ENCODE data around the gene JMJD1C.
"Not testable (repeated sequence)": the region's sequence is repeated elsewhere in the genome, so short reads cannot be mapped to it uniquely, and the experiment has no call there.

JMJD1C gene

DNA sequence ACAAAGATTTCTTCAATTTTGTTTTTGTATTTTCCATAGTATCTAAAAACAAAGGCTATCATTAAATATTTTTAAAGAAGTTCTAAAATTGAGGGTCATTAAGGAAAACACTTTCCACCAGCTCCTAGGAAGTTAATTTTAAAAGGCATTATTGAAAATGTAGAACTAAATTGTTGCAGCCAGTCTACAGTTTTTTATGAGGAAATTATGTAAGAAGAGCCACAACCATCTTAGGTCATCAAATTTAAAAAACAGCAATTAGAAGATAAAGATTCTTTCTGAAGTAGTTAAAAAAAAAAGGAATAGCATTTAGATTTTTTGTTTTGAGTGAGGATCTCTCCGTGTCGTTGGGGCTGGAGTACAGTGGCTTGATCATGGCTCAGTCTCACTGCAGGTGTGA lies 171.0 kb downstream of the JMJD1C start:
- no peak for DNase-seq (ENCODE audit: low read depth, low spot score)

DNA sequence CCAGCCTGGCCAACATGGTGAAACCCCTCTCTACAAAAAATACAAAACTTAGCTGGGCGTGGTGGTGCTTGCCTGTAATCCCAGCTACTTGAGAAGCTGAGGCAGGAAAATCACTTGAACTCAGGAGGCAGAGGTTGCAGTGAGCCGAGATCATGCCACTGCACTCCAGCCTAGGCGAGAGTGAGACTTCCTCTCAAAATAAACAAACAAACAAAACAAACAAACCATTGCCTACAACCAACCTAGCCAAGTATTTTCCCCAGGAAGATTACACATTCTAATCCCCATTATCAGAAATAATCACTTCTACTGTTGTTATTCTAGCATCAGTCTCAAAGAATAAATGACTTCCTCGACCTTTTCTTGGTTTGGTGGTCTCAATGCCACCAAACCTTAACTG lies 172.9 kb downstream of the JMJD1C start:
- DNase-seq (ENCODE audit: low read depth, low spot score): not testable (repeated sequence)

DNA sequence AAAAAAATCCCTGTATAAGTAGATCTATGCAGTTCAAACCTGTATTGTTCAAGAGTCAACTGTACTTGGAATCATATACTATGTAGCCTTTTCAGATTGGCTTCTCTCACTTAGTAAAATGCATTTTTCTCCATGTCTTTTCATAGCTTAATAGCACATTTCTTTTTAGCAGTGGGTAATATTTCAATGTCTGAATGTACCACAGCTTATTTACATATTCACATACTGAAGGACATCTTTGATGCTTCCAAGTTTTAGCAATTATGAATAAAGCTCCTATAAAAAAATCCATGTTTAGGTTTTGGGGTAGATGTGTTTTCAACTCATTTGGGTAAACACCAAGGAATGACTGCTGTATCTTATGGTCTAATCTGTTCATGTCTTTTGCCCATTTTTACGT lies 177.6 kb downstream of the JMJD1C start:
- DNase-seq (ENCODE audit: low read depth, low spot score): no peak

DNA sequence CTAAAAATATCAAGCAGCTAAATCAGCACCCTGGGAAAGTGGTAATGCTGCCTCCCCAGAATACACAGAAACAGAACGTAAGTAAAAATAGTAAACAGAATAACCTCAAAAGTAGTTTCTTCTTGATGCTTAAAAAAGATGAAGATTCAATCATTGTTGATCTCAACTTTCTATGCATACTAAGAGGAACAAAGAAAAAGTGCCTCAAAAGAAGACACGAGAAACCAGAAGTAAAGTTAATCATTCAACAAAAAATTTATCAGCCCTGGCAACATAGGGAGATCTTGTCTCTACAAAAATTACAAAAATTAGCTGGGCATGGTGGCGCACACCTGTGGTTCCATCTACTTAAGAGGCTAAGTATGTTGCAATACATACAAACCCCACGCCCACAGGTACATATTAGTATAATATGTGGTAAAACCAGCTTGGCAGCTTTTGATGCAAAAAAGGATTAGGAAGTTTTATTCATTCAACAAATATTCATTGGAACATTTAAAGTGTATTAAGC lies 179.0 kb downstream of the JMJD1C start:
- DNase-seq (ENCODE audit: low read depth, low spot score): no peak

DNA sequence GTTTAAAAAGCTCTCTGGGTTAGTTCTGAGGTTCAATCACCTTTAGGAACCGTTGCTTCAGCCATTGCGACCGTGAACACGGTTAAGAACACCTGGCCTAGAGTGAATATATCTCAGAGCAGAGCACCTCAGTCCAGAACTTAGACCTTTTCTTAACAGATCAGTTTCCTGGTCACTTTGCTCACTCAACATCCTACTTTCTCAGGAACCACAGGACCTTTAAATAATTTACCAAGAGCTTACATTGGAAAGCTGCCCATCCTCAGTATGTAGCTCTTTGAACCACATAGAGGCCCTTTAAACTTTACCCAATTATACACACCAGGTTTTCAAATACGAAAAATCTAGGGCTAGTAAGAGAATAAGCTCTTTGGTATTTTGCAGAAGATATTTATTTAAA lies 179.4 kb downstream of the JMJD1C start:
- peak; percentile 51 for DNase-seq (ENCODE audit: low read depth, low spot score)

DNA sequence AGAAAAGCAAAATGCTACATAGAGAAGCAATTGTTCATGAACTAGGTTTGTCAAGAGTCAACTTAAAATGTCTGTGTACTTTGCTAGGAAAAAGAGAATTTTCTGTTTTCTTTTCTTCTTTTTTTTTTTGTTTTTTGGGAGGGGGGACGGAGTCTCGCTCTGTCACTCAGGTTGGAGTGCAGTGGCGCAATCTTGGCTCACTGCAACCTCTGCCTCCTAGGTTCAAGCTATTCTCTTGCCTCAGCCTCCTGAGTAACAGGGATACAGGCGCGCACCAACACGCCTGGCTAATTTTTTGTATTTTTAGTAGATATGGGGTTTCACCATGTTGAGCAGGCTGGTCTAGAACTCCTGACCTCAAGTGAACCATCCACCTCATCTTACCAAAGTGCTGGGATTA lies 181.9 kb downstream of the JMJD1C start:
- not testable (repeated sequence) for DNase-seq (ENCODE audit: low read depth, low spot score)

DNA sequence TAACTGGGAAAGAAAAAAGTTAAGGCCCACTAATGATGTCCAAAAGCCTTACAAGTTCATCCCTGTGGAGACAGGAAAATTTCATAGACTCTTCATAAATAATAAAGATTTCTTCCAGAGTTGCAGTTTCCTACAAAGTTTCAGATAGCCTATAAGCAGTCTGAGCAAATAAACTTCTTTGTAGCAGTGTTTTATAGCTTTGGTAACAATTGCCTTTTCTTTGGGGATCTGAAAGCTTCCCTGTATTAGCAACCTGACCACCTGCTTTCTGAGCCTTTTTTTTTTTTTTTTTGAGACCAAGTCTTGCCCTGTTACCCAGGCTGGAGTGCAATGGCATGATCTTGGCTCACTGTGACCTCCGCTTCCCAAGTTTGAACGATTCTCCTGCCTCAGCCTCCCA lies 182.7 kb downstream of the JMJD1C start:
- DNase-seq (ENCODE audit: low read depth, low spot score): no peak

DNA sequence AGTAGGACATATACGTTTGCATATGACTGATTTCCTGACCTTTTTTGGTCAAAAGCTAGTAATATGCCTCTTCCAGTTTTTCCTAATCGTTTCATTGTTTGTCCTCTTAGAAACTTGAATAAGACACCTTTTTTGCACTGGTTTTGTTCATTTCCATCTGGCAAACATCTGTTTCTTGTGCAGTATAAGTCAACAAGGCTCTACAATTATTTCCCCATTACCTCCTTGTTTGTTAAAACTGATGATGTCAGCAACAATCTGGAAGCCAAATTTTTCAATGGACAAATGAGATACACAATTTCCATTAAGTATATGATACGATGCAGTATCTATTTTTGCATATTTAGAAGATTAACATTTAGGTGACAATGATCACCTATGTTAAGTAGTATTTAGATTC lies 183.8 kb downstream of the JMJD1C start:
- no peak for DNase-seq (ENCODE audit: low read depth, low spot score)

DNA sequence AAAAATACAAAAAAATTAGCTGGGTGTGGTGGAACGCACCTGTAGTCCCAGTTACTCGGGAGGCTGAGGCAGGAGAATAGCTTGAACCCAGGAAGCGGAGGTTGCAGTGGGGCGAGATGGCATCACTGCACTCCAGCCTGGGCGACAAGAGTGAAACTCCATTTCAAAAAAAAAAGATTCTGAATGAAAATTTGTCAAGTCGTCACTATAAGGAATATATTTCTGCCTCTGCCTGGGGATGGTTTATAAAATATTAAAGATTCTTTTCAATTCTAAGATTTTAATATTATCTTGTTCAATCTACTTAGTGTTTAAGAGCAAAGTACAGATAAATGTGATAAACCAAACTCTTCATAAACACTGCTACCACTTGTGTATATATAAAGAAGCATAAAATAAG lies 185.4 kb downstream of the JMJD1C start:
- DNase-seq (ENCODE audit: low read depth, low spot score): no peak

DNA sequence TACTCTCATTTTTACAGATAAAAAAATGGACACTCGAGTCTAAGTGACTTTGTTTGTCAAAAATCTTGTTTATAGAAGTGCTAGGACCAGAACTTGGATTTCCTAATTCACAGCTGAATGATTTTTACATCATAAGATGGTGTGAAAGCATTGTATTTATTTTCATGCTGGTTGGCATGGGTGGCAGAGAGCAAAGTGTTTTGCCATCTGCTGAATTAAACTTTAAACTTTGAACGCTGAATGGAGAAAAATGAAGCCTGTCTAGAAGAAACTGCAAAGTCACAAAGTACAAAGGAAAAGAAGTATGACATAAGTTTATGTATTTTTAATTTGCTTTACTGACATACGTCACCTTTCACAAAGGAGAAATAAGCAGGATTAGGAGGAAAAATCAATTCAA lies 190.7 kb downstream of the JMJD1C start:
- no peak for DNase-seq (ENCODE audit: low read depth, low spot score)

DNA sequence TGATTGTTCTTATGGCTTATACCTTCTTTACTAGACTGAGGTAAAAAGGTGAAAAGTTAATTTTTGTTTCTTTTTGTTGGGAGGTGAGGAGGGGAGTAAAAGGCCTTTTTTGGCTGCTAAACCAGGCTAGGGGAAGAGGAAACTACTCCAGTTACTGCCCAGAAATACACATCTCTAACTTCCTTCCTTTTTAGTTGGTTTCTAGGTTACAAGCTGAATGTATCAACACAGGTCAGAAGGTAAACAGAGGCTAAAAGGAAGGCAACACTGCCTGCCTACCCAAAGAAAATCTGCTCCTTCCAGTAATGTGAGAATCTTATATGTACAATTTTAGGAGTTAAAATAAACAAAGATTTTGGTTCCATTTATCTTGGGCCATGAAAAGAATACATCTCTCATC lies 192.2 kb downstream of the JMJD1C start:
- DNase-seq (ENCODE audit: low read depth, low spot score): no peak

DNA sequence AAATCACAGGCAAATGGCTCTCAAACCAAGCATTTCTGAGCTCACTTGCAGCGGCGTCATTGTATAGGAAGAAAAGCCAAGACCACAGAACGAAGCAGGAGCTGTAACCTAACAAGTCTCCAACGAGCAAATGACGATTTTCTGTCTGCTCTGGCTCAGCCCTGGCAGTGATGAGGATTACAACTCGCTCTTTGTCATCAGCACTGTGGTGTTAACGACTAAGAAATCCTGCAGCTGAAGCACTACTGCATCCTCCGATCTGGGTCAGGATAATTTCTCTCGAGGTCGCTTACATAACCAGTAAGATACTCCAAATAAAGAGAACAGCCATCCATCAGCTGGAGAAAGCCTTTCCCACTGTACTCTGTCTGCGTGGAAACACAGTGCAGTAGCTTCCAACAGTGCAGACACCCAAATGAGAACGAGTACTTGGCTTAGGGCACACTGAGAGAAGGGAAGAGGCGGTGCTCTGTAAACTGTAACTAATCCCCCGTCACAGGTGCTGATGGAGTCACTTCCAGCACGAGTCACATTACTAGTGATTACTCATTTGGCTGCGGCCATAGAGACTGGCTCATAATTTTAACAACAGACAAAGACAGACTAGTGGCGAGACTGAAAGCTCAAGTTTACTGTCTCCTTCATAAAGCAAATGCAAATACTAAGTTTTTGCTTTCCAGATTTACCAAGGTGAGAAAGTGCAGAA lies 196.8 kb downstream of the JMJD1C start:
- DNase-seq (ENCODE audit: low read depth, low spot score): peak; percentile 88

DNA sequence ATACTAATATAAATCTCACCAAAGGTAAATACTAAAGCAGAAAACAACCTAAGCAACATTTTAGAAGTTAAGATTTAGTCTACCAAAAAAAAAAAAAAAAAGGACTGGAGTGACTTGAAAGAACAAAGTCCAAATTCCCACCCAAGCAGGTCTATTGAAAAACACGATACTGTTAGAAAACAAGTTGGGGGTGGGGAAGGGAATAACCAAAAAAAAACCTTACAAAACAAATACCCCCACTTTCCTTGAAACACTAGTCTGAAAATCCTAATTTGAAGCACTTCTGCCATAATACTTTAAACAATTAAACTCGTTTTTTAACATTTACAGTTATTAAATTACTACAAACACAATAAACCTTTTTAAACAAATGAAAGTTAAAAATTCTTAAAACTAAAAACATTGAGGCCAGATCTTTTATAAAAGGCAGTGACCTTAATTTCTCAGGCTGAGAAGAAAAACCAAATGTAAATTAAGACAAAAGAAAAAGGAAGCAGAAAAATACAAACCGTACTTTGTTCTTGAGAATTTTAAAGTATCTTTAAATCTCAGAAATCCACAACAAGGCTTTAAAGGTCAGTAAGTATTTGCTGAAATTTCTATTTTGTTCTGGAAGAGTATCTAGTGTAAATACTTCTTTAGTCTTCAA lies 197.5 kb downstream of the JMJD1C start:
- DNase-seq (ENCODE audit: low read depth, low spot score): no peak

DNA sequence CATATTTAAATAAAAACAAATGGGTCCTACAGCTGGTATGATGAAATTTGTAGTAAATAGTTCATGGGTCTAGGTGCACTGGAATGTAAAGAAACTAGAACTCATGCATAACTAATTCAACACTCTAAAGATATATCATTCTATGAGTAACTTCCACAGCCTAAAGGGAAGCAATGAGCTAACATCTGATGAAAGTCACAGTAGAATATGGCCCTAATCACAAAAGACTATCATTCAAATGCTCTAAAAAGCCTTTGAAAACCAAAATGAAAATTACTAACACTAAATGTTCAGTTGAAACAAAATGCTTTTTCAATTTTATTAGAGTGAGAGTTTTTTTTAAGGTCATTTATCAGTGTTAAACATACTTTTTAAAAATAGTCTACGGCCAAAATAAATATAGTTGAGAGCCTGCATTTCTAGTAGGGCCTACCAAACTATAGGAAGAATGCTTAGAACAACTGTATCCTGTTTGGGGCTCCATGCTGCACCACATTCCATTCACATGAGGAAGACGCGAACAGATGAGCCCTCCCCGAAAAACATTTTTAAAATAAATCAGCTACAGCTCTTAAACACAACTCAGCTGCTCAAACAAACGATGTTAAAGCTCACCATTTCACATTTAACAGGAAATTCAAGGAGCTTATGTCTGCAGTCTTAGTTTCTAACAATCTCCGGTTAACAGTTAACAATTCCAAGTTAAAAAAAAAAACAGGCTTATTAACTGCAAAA lies 198.2 kb downstream of the JMJD1C start:
- DNase-seq (ENCODE audit: low read depth, low spot score): no peak

DNA sequence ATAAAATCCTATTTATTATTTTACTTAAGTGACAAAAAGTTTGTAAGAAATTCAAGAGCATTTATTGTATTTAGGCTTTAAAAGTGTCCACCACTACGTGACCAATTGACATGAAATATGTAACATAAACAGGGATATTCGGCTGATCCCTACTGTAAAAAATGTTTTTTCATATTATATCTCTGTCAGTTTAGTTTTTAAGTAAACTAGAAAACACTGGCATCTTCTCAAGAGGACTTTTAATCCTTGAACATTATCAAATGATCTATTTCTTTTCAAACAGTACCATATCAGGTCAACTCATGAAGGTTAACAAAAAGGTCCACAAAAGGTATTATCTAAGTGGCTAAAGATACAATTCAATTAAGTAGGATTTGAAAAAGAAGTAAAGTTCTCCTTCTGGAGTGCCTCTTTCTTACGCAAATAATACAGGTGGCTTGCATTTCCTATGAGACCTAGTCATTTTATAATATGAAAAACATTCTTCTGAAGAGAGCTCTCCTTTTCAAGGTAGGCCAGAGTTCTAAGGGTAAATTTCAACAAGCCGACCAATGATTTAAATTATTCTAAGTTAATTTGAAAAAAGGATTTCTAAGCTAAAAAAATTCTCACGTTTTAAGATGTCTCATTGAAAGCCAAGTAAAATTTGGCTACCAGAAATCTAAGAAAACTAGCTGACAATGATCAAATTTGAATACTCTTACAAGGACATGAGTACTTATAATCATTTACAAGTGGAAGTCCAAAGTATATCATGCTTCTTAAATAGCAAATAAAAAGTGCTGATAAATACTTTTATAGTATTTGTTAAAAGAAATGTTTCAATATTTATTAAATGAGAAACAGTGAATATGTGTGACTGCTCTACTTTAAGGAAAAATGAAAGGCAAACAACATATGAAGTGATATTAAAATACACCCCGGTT lies 199.1 kb downstream of the JMJD1C start:
- DNase-seq (ENCODE audit: low read depth, low spot score): no peak

DNA sequence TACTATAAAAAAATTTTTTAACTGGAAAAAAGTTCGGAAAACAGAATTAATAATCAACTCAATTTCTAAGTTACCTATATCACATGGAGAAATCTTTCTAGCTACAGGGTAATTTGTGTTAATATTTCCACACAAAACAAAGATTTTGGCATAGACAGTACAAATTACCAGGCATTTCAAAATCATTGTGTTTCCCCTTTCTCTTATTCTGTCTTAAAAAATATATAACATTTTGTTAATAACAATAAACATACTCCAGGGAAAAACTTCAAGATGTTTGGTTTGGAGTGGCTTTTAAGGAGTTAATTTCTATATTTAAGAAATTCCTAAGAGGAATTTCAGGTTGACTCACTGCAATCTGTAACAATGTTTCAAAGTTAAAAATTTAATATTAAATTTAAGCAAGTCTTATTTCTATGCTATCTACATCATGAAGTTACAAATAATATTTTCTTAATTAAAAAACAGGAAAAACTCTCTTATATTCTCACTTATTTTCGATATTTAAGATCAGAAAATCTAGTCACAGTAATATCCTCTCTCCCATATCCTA lies 200.0 kb downstream of the JMJD1C start:
- no peak for DNase-seq (ENCODE audit: low read depth, low spot score)

DNA sequence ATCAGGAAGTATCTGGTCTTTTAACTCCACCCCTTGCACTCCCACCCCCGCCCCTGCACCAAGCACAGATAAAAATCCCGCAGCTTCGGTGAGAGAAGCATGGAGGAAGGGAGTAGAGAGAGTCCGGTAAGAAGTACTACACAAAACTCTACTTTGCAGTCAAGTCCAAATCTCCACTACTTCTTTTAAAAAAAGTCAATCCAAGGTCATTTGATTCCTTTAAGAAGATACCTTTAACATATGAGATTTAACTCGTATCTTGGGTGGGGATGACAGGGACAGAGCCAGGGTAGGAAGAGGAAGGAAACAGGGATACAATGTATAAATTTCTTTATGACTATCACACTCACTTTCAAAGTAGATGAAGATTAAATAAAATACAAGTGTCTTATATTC lies 200.6 kb downstream of the JMJD1C start:
- DNase-seq (ENCODE audit: low read depth, low spot score): no peak

DNA sequence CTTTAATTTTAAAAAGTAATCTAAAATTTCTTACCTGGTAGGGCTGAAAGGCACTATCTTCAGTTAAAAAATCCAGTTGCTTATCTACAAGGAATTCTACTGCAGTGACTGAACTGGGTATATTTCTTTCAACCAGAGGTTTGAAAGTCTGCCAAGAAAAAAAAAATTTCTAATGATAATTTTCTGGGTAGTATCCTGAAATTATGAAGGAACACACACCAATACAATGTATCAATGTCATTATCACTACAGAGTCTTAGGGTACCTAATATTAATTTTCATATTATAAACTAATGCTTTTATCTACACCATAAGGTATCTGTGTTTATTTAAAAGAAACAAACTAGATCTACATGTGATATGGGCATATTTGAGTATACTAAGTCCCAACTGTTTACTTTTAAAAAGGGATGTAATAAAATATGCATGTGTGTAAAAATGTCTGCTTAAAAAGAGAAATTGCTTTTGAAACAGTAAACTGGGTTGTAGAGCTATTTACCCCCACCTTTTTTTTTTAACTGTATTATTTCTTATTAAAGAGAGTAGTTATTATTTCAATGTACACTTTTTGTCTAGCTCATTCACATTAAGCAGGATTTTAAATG lies 201.1 kb downstream of the JMJD1C start:
- no peak for DNase-seq (ENCODE audit: low read depth, low spot score)

DNA sequence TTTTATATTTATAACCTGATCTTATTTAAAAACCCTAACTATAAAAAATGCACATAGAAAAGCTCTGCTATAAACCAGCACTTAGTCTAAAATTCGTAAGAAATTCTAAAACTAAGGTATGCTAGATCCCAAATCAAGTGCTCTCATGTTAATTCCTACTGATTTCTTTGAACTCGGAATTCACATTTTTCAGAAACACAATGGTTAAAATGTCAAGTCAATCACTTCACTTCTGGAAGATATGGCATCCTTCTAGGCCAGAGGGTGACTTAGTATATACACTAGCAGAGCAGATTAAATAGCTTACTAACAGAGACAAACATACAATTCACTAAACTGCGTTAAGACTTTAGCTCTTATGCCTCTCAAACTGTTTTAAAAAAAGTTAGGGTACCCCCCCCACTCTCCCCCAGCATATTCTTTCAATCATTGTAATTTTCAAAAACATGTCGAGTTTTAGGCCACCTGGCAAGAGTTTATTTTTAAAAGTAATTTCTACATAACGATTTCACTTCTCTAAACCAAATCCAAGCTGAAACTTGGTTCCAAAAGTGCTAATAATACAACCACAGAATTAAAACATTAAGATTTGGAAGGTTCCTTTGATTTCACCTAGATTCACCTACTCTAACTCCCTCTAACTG lies 203.2 kb downstream of the JMJD1C start:
- no peak for DNase-seq (ENCODE audit: low read depth, low spot score)

DNA sequence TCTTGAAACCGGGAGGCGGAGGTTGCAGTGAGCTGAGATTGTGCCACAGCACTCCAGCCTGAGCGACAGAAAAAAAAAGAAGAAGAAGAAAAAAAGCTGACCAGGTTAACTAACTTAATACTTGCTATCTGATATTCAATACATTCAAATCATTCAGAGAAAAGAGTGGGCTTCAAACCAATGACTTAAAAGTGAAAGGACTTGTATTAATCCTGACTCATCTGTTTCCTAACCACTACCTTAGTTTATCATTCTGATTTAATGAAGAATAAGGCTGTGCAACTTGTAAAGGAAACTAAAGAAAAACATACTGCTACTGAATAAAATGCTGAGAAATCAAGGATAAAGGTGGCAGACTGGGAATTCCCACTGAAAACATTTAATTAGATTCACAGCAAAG lies 204.3 kb downstream of the JMJD1C start:
- DNase-seq (ENCODE audit: low read depth, low spot score): no peak
